ENCODE results near the gene APP.

- TF ChIP-seq CTCF (IDR thresholded peaks at IDR 0.05; ENCODE audit: low read depth, low read length, poor library complexity, severe bottlenecking) (no peak), EZH2phosphoT487 (IDR thresholded peaks at IDR 0.05; ENCODE audit: borderline replicate concordance, low read length) (no peak)
Measured at GRCh38 chr21:25952306-25952705, 218.3 kb downstream of the APP start.

All from DOHH2 (cell line).